ENCODE measurements around the gene PTH1R. TPM values are rescaled to one million over a fixed set of nuclear protein-coding genes. Genes with fewer than 3 reads are reported as not detected.
A peak's percentile ranks its signal among the peaks of the same experiment; 100 is the strongest.

The PTH1R gene
- total and polyA plus RNA-seq, 2 experiments from 2014 or later = 0.60 to 1.3 TPM

- Histone ChIP-seq H3F3A (ENCODE audit: insufficient read depth) (no peaks in the 10 kb centered on the region), H3K27ac (no peak overlapping the region), H3K79me2 (ENCODE audit: insufficient read depth) (no peaks in the 10 kb centered on the region), H3K36me3 (ENCODE audit: low read depth) (no peaks in the 10 kb centered on the region), H3K4me1 (ENCODE audit: insufficient read depth) (peaks cover 7% of the 10 kb centered on the region; the same call in 1 of the 2 replicates), H4K20me1 (ENCODE audit: insufficient read depth) (no peaks in the 10 kb centered on the region), H3K9me2 (ENCODE audit: insufficient read depth) (no peaks in the 10 kb centered on the region), H3K9me3 (ENCODE audit: low read depth) (no peaks in the 10 kb centered on the region), H3K9ac (no peak overlapping the region), H2AFZ (no peak overlapping the region), H3K4me2 (ENCODE audit: unreplicated experiment) (no peak overlapping the region), H3K27me3 (replicated peaks; ENCODE audit: insufficient read depth) (peaks cover 3% of the 10 kb centered on the region; the same call in 1 of the 2 replicates), H3K4me3 (no peak overlapping the region)
- TF ChIP-seq EZH2 (IDR thresholded peaks at IDR 0.05; ENCODE audit: insufficient read depth, poor library complexity, severe bottlenecking) (no peak), EZH2phosphoT487 (IDR thresholded peaks at IDR 0.05; ENCODE audit: insufficient read depth, low read depth) (no peak)
- 87 to 92% methylated on average over 7 to 9 of the region's 9 CpGs for WGBS, 2 experiments (ENCODE audit: low coverage in 1 of 2, low lambda C conversion rate in 2 of 2, missing lambda C conversion rate in 2 of 2)
- DNase-seq = no peak
- in situ Hi-C loops (cut with MboI) = no loop called here
These were observed 2.0 kb upstream of the PTH1R start for GRCh38 chr3:46875560-46875959.

- H2AFZ ChIP-seq = no peak overlapping the region
- no peaks in the 10 kb centered on the region for H3K9me3 ChIP-seq (ENCODE audit: low read depth)
- H3K79me2 ChIP-seq (ENCODE audit: insufficient read depth) = no peaks in the 10 kb centered on the region
- no peaks in the 10 kb centered on the region for H3F3A ChIP-seq (ENCODE audit: insufficient read depth)
- in situ Hi-C loops (cut with MboI) = no loop called here
- peaks cover 7% of the 10 kb centered on the region; the same call in 1 of the 2 replicates for H3K4me1 ChIP-seq (ENCODE audit: insufficient read depth)
- DNase-seq = no peak
- H3K4me2 ChIP-seq (ENCODE audit: unreplicated experiment) = no peak overlapping the region
- no peaks in the 10 kb centered on the region for H3K36me3 ChIP-seq (ENCODE audit: low read depth)
- no peak overlapping the region for H3K9ac ChIP-seq
- H3K4me3 ChIP-seq = no peak overlapping the region
- no peak overlapping the region for H3K27ac ChIP-seq
- H4K20me1 ChIP-seq (ENCODE audit: insufficient read depth) = no peaks in the 10 kb centered on the region
- no peak for TF ChIP-seq EZH2 (IDR thresholded peaks at IDR 0.05; ENCODE audit: insufficient read depth, poor library complexity, severe bottlenecking)
- no peak for TF ChIP-seq EZH2phosphoT487 (IDR thresholded peaks at IDR 0.05; ENCODE audit: insufficient read depth, low read depth)
- peaks cover 7% of the 10 kb centered on the region; the same call in 1 of the 2 replicates for H3K27me3 ChIP-seq (replicated peaks; ENCODE audit: insufficient read depth)
- H3K9me2 ChIP-seq (ENCODE audit: insufficient read depth) = no peaks in the 10 kb centered on the region
- WGBS, 2 experiments (ENCODE audit: low coverage in 1 of 2, low lambda C conversion rate in 2 of 2, missing lambda C conversion rate in 2 of 2) = 77 to 83% methylated on average over 10 of the region's 10 CpGs
These were observed 914 bp upstream of the PTH1R start for GRCh38 chr3:46876313-46877300.

- no peak for TF ChIP-seq EZH2phosphoT487 (IDR thresholded peaks at IDR 0.05; ENCODE audit: insufficient read depth, low read depth)
- TF ChIP-seq EZH2 (IDR thresholded peaks at IDR 0.05; ENCODE audit: insufficient read depth, poor library complexity, severe bottlenecking) = no peak
- Histone ChIP-seq H3K4me1 (ENCODE audit: insufficient read depth) (peaks cover 7% of the 10 kb centered on the region; the same call in 1 of the 2 replicates), H3K27ac (no peak overlapping the region), H3K9me2 (ENCODE audit: insufficient read depth) (no peaks in the 10 kb centered on the region), H3K27me3 (replicated peaks; ENCODE audit: insufficient read depth) (peaks cover 16% of the 10 kb centered on the region; the same call in 1 of the 2 replicates), H3K9ac (no peak overlapping the region), H4K20me1 (ENCODE audit: insufficient read depth) (no peaks in the 10 kb centered on the region), H3K4me2 (ENCODE audit: unreplicated experiment) (no peak overlapping the region), H3K9me3 (ENCODE audit: low read depth) (no peaks in the 10 kb centered on the region), H3F3A (ENCODE audit: insufficient read depth) (no peaks in the 10 kb centered on the region), H3K79me2 (ENCODE audit: insufficient read depth) (no peaks in the 10 kb centered on the region), H3K4me3 (no peak overlapping the region), H3K36me3 (ENCODE audit: low read depth) (no peaks in the 10 kb centered on the region), H2AFZ (no peak overlapping the region)
- in situ Hi-C loops (cut with MboI) = no loop called here
- WGBS, 2 experiments (ENCODE audit: low coverage in 1 of 2, low lambda C conversion rate in 2 of 2, missing lambda C conversion rate in 2 of 2) = 36 to 50% methylated on average over 2 of the region's 2 CpGs
- peak; percentile 27 for DNase-seq
These were observed 1.4 kb downstream of the PTH1R start for GRCh38 chr3:46878781-46879436.

- Histone ChIP-seq H3K9ac (no peak overlapping the region), H3K4me2 (ENCODE audit: unreplicated experiment) (no peak overlapping the region), H4K20me1 (ENCODE audit: insufficient read depth) (no peaks in the 10 kb centered on the region), H2AFZ (no peak overlapping the region), H3K36me3 (ENCODE audit: low read depth) (no peaks in the 10 kb centered on the region), H3K9me3 (ENCODE audit: low read depth) (no peaks in the 10 kb centered on the region), H3K4me3 (no peak overlapping the region), H3F3A (ENCODE audit: insufficient read depth) (no peaks in the 10 kb centered on the region), H3K27ac (no peak overlapping the region), H3K27me3 (replicated peaks; ENCODE audit: insufficient read depth) (peaks cover 25% of the 10 kb centered on the region; the same call in 1 of the 2 replicates), H3K4me1 (ENCODE audit: insufficient read depth) (peaks cover 7% of the 10 kb centered on the region; the same call in 1 of the 2 replicates), H3K79me2 (ENCODE audit: insufficient read depth) (no peaks in the 10 kb centered on the region), H3K9me2 (ENCODE audit: insufficient read depth) (no peaks in the 10 kb centered on the region)
- in situ Hi-C loops (cut with MboI) = no loop called here
- TF ChIP-seq EZH2 (IDR thresholded peaks at IDR 0.05; ENCODE audit: insufficient read depth, poor library complexity, severe bottlenecking) (no peak), EZH2phosphoT487 (IDR thresholded peaks at IDR 0.05; ENCODE audit: insufficient read depth, low read depth) (0 out of 2 replicates have a peak, but pooled peaks have one; percentile 1)
- WGBS, 2 experiments (ENCODE audit: low coverage in 1 of 2, low lambda C conversion rate in 2 of 2, missing lambda C conversion rate in 2 of 2) = 18 to 30% methylated on average over 15 to 29 of the region's 29 CpGs
- no peak for DNase-seq
These were observed 3.5 kb downstream of the PTH1R start for GRCh38 chr3:46880884-46881595.
